Ureter (tissue), 1 donor: ENCODE results near the gene CDKAL1. TPM values are rescaled to one million over a fixed set of nuclear protein-coding genes. Genes with fewer than 3 reads are reported as not detected.

Experiments used
- DNase-seq: peaks from one replicate; pipeline ENCODE4 v3.0.0-alpha.2; 2020; ENCODE audit warnings: low spot score
- total RNA-seq: library from RNA; stranded (reverse); gene quantifications from one replicate; pipeline ENCODE4 v1.2.4, GENCODE V29; 2023
- donor health status: DM: yes; HTN: yes; CAD: no.

Gene CDKAL1
- total RNA-seq, 1 donor from 2014 or later: 23.4 TPM

DNA sequence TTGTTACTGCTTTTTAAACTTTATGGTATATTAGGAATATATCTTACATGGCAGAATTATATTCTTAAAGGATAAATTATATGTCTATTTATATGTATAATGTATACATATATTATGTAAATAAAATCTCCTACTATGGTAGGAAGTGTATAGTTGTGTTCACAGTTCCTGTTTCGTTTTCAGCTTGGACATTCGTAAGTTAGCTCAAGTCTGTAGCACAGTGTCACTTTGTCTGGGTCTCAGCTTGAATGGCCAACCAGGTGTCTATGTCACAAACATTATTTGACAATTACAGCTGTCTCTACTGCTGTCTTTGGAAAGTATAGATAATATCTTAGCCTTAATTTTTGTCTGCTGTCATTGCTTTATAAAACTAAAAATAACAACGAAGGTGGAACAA is 303.9 kb downstream of the CDKAL1 start:
- no peak for DNase-seq

DNA sequence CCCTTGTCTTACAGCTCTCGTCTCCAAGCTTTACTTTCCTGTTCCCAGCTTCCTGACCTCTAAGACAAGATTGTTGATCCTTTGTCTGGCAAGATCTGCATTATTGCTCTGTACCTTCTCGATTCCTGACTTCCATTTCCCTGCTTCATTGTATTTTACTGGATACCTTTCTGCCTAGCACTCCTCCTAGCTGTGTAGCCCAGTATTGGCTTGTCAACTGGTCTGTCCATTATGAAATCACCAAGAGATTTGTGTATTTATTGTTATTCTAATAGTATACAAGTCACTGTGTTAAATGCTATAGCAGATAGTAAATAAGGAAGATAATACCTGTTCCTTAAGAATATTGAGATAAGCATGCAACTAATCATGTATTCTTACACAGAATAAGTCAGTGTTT is 305.4 kb downstream of the CDKAL1 start:
- DNase-seq: no peak

GRCh38 chr6:20840675-20841074 is 306.4 kb downstream of the CDKAL1 start:
- DNase-seq: no peak

DNA sequence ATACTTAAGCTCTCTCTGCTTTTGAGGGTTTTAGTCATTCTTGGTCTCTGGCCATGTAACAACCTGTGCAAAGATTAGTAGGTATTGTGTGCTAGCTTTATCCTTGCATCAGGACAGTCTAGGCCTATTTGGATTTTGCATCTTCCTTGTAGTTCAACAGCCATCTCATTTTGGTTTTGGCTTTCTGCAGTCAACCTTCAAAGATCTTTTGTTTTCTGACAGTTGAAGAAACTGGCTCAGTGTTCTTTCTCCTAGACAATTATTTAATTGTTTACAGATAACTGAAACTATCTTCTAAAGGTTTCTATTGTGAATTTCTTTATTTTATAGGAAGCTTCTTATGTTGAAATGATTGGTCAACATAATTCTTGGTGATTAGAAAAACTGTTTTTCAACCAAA is 307.5 kb downstream of the CDKAL1 start:
- no peak for DNase-seq

- DNase-seq: no peak
Observed at GRCh38 chr6:20845592-20845991, 311.3 kb downstream of the CDKAL1 start.

DNA sequence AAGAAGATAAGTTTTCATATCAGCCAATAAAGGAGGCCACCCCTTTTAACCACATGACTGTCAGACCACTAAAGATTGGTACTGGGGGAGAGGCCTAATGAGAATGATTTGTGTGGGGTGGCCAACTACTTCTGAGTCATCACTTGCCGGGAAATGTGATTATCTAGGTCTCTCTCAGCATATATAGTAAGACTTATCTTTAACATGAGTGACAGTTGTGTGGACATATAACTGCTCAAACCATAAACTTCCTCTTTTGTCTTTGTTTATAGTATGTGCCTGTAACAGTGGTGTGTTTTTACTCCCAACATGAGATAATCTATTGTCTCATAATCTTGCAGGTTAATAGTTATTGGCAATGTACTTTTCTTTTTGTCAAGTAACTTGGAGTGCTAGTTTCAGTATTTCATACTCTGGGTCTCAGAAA is 312.4 kb downstream of the CDKAL1 start:
- DNase-seq: no peak

DNA sequence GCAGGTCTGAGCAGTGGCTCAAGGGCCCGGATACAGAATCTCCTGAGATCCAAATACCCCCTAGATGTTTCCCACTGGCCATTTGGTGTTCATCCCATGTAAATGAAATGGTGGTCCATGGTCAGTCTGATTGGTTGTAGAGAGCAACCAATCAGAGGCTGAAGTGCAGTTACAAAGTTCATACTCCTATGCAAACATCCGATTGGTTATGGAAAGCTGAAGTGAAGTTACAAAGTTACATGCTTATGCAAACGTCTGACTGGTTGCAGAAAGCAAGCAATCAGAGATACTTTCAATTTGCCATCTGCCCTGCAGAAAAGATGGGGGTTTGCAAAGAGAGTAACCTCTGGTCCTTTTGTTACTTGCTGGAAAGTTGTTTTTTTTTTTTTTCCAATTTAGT is 313.6 kb downstream of the CDKAL1 start:
- no peak for DNase-seq

DNA sequence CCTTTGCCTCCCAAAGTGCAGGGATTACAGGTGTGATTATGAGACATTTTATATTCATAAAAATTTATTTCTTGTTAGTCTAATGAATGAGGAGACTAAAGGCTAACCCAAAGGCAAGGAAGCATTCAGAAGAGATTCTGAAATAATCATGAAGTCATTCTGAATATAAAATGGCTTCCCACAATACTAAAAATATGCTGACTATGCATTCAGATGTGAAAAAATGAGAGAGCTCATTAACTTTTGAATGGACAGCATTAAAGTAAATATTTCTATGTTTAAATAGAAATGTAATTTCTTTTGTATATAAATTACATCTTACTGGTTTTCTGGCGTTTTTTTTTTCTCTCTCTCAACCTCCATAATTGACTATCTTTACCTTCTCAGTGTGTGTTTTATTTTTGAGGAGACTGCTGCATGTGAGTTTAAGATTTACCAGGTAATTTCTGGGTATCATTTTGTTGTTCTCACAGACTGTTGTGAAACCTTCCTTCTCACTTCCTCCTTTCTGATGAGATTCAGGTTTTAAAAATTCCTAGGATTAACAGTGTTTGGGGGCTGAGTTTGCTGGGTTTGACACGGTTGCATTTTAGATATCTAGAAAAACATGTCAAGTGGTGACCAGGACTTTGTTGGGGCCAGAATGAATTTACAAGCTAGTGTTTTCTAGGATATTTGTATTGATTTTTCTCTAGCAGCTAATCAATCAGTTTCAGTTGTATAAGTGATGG is 316.6 kb downstream of the CDKAL1 start:
- DNase-seq: no peak

DNA sequence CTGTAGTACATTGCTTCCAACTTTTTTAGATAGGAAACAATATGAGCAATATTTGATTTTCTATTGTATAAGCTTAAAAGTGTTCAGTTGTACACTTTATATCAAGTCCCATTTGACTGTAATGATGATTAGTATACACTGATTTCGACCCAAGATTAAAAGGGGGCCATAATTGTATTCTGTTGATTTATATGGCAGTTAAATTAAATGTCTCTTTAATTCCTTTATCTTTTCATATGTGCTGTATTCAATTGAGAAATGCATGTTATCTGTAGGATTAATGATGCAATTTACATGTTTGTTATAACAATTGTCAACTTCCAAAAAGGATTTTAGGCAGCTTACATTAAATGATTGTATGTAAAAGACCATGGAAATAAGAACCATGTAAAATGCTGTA is 317.5 kb downstream of the CDKAL1 start:
- no peak for DNase-seq

DNA sequence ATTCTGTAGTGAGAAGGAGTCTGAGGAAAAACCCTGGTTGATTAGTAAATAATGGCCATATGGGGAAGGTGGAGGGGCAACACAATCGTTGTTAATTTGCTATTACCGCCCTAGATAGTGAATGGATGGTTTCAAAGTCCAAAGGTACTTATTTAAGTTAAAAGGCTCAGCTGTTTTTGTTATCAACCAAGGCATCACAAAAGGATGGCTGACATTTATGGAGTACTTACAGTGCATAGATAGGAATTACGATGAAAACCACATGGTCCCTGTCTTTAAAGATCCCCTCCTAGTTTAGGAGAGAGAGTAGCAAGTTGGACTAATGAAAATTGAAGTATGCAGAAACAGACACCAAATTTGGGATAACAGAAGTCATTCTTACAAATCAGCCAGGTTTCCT is 319.6 kb downstream of the CDKAL1 start:
- no peak for DNase-seq

DNA sequence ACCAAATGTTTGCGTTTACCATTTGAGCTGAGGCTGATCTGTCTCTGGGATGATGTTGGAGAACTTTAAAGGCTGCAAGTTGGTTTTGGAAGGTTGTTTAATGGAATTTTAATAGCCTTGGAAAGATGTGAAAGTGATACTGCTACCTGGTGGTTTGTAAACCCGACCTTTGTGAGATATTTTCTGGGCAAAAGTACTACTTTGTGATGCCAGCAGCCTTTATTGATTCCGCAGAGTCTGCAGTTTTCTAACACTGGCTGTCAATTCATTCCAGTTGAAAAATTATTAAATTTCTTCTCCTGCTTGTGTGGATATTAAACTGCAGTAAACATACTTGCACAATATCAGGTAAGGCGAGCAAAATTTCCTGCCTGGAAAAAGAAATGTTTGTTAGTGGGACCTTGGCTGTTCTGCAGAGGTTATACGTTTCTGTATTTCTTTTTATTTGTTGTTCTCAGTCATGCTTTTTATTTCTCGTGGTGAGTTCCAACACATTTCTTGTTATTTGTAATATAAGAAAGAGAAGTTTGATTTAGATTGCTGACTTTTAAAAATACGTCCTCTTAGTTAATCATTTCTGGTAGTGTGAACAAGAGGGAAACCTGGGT is 322.5 kb downstream of the CDKAL1 start:
- no peak for DNase-seq

DNA sequence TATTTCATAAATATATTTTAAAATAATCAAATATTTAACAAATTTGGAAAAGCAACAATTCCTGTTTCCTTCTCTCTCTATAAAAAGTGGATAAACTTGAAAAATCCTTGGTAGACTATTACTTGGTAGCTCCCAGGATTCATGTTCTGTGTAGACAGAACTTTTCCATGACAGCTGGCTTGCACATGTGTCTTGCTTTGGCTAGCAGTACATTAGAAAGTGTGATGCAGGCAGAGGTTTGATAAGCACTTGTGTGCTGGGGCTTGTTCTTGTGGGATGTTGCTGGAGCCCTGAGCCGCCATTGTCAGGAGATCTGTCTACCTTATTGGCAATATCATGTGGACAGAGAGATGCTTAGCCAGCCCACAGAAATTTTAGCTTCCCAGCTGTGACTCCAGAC is 327.2 kb downstream of the CDKAL1 start:
- no peak for DNase-seq

DNA sequence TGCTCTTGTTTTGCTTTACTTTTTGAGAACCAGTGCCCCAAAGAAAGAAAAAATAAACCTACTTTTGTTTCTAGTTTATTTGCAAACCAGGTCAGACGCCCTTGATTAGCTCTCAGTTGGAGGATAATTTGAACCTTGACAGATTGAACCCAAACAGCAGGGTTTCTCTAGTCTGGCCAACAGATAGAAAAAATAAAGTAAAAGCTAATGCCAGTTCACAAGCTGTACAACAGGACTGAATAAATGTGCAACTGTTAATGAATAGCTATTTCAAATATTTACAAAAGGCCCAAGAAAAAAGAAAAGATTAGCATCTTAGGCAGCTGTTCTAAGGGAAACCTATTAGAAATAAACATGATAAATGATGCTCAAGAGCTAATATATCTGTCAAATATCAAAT is 331.8 kb downstream of the CDKAL1 start:
- DNase-seq: no peak

- no peak for DNase-seq
Observed at GRCh38 chr6:20866935-20867703, 332.9 kb downstream of the CDKAL1 start.

DNA sequence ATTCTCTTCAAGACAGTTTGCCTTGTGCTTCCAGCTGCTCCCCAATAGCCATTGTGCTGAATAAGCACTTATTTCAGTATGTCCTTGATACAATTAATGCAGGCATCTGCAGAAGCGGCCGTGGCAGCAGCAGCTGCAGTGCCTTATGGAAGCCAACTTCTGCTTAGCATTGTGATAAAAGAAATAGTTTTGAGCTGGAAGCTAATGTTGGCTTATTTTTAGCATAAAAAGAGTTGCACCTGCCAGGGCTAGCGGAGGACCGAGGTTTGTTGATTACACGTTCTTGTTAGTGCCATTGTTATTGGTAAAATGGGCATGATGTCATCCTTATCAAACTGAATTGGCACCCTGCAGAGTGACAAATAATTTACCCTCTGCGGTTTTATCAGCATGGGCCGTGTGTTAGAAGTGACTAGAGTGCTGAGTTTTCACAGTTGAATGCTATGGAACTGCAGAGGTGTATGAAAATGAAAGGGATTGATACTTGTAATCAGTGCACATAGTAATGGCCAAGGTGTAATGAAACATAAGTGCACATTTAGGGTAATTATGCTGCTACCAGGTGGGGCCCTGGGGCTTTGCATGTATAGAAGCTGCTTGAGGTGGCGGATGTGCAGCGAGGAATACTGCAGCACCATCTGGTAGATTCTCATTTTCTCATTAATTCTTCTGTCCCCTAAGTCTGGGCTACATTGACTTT is 334.3 kb downstream of the CDKAL1 start:
- DNase-seq: no peak

DNA sequence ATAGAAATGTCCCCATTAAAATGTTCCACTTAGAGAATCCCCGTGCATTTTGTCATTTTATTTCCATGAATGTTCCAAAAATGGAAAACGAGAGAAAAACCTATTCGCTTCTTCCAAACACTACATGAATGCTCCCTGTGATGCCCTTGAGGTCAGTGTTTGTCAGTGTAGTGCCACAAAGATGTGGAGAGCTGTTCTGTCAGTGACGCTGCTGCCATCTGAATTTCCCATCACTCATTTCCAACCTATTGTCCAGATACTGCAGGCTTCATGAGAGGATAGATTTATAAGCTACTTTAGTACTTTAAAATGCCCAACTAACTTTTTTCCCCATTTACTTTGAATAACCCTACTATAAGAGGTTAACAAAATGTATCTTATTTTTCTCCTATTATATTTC is 335.8 kb downstream of the CDKAL1 start:
- no peak for DNase-seq

DNA sequence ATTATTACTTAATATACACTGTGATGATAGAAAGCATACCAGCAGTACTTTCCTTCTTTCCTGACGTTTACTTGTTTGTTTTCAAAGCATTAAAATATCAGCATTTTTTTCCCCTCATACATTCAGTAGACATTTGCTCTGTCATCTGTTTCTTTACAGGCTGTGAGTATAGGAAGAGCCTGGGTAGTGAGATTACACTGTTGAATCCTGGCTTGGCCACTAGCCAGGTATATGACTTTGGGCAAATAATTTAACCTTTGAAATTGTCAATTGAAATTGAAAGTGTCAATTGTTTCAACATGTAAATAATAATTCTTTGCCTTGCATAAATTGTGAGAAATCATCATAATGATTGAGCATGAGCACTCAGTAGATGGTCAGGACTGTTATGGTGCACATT is 336.2 kb downstream of the CDKAL1 start:
- no peak for DNase-seq

DNA sequence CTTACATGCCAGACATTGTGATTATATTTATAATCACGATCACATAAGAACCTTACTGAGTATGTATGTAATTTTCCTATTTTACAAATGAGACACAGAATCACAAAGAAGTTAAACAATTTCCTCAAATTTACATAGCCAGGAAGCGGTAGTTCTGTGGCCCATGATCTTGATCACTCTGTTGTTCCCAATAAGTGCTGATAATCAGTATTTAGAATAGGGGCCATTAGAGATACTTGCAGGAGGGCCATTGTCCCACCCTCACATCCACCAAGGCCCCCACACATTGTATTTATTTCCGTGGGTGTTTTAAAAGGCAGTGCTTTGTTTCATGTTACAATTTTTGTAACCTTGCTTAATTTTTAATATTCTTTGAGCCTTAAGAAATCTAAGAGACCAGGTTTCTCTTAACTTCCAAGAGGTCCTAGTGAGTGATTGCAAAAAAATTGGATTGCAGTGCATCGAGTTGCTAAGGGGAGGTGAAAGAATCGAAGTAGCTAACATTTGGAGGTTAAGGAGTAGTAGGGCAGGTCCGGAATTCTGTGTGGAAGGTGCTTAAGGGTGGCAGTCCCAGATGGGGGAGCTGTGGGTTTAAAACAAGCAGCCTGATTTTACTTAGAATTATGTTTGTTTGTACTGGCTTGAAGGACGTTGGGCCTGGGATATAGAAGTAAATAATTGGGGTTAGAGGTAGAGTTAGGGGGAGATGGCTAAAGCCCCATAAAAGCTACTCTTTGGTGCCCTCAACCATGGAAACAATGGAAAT is 339.4 kb downstream of the CDKAL1 start:
- DNase-seq: no peak

DNA sequence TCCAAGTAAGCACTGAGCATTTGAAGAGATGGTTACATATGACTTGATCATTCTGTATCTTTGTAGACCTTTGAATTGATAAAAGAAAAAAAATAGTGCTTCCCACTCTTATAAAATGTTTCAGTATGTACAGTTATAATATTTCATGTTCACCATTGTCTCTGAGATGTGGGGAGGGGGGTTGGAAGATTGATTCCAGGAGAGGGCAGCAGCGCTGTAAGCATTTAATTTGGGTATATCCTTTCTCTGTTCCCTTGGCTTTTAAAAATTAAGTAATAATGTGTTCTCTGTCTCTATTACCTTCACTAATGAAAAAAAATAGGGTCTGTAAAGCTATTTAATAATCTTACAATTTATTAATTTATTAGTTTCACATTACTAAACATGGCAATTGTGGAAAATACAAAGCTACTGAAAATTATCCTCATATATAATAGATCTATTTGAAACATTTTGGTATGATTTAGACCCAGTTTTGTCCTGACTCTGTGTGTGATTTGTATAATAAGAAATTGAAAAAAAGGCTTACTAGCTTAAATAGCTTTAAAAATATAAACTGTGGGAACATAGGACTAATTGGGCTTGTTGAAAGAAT is 341.2 kb downstream of the CDKAL1 start:
- no peak for DNase-seq

DNA sequence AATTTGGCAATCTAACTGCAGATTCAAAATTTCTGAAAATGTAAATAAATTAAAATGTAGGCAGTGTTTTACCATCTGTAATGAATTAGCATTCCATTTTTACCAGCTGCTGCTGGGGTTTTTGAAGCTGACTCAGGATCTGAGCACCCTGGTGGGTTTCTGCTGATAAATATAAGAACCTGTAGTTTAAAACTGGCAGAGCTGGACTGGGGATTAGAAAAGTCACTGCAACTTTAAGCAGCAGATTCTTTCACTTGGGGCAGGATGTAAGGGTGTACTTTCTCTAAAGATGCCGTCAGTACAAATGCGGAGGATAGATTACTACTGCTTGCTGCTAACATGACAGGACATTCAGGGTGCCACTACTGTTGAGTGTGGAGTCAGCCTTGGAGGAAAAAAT is 341.8 kb downstream of the CDKAL1 start:
- no peak for DNase-seq

- DNase-seq: no peak
Observed at GRCh38 chr6:20876561-20876960, 342.3 kb downstream of the CDKAL1 start.
